Neural progenitor cell (in vitro differentiated cells): ENCODE measurements around the gene VWA5B1. TPM values are rescaled to one million over a fixed set of nuclear protein-coding genes. Genes with fewer than 3 reads are reported as not detected.

Experiments used
- DNase-seq: peaks from one replicate; pipeline ENCODE4 v3.0.0-alpha.2; 2016; ENCODE audit warnings: low spot score
- H2AFZ ChIP-seq: fragments of 200-600 bp; sonication (generic); replicated peaks from 2 replicates; pipeline ENCODE4 v1.6.1; 2016; ENCODE audit warnings: antibody characterized with exemption
- H3F3A ChIP-seq: fragments of 200-600 bp; sonication (generic); 2 replicates; pipeline ENCODE4 v1.6.1; 2016; ENCODE audit warnings: antibody characterized with exemption, low read depth
- H3K27ac ChIP-seq: fragments of 200-600 bp; sonication (generic); 2 replicates; pipeline ENCODE4 v1.5.1; 2016; ENCODE audit warnings: mild to moderate bottlenecking
- H3K27me3 ChIP-seq: fragments of 200-600 bp; sonication (generic); 2 replicates; pipeline ENCODE4 v1.6.1; 2016; ENCODE audit warnings: mild to moderate bottlenecking, moderate library complexity
- H3K36me3 ChIP-seq: fragments of 200-600 bp; sonication (generic); 2 replicates; pipeline ENCODE4 v1.5.1; 2016
- H3K4me1 ChIP-seq: fragments of 200-600 bp; sonication (generic); 2 replicates; pipeline ENCODE4 v1.6.1; 2016; ENCODE audit warnings: mixed run types
- H3K4me2 ChIP-seq: fragments of 200-600 bp; sonication (generic); 2 replicates; pipeline ENCODE4 v1.6.1; 2016
- H3K4me3 ChIP-seq: fragments of 200-600 bp; sonication (generic); 2 replicates; pipeline ENCODE4 v1.5.1; 2016
- H3K79me2 ChIP-seq: fragments of 200-600 bp; sonication (generic); 2 replicates; pipeline ENCODE4 v1.6.1; 2016; ENCODE audit warnings: low read depth
- H3K9ac ChIP-seq: fragments of 200-600 bp; sonication (generic); 2 replicates; pipeline ENCODE4 v1.6.1; 2016
- H3K9me3 ChIP-seq: fragments of 200-600 bp; sonication (generic); 2 replicates; pipeline ENCODE4 v1.5.1; 2016; ENCODE audit warnings: low read depth
- H4K20me1 ChIP-seq: fragments of 200-600 bp; sonication (generic); 2 replicates; pipeline ENCODE4 v1.6.1; 2016; ENCODE audit warnings: low read depth
- H3K27ac Mint-ChIP-seq: 3 replicates; pipeline ENCODE4 v1.8.0; 2021; ENCODE audit warnings: mixed read lengths
- H3K27me3 Mint-ChIP-seq: 2 replicates; pipeline ENCODE4 v1.8.0; 2022; ENCODE audit warnings: low read depth, mild to moderate bottlenecking, inconsistent platforms, moderate library complexity, mixed read lengths; ENCODE audit not compliant: insufficient read depth
- H3K36me3 Mint-ChIP-seq: 3 replicates; pipeline ENCODE4 v1.8.0; 2021; ENCODE audit warnings: mixed read lengths
- H3K4me1 Mint-ChIP-seq: 3 replicates; pipeline ENCODE4 v1.8.0; 2021; ENCODE audit warnings: mixed read lengths
- H3K4me3 Mint-ChIP-seq: 3 replicates; pipeline ENCODE4 v1.8.0; 2021; ENCODE audit warnings: mild to moderate bottlenecking, moderate library complexity, mixed read lengths
- H3K9me3 Mint-ChIP-seq: 3 replicates; pipeline ENCODE4 v1.8.0; 2020; ENCODE audit warnings: mixed read lengths
- EZH2 ChIP-seq: fragments of 200-600 bp; sonication (generic); IDR thresholded peaks from 2 replicates; pipeline ENCODE4 v1.6.1; 2017; ENCODE audit warnings: antibody characterized with exemption, mild to moderate bottlenecking, moderate library complexity
- EZH2phosphoT487 ChIP-seq: fragments of 200-600 bp; sonication (generic); IDR thresholded peaks from 2 replicates; pipeline ENCODE4 v1.6.1; 2017; ENCODE audit warnings: antibody characterized with exemption
- total RNA-seq: library from RNA; depleted of rRNA; stranded (reverse); fragments of >200 nt; gene quantifications from 2 replicates; pipeline ENCODE4 v1.2.3, GENCODE V29; 2015; ENCODE audit warnings: low replicate concordance
- TF ChIP-seq, protein P1 (sequence below): fragments of 200-600 bp; sonication (generic); IDR thresholded peaks from 2 replicates; pipeline ENCODE4 v1.5.1; 2017; ENCODE audit warnings: antibody characterized with exemption, mild to moderate bottlenecking

VWA5B1 gene
- total RNA-seq, 1 donor from 2014 or later = not detected

DNA sequence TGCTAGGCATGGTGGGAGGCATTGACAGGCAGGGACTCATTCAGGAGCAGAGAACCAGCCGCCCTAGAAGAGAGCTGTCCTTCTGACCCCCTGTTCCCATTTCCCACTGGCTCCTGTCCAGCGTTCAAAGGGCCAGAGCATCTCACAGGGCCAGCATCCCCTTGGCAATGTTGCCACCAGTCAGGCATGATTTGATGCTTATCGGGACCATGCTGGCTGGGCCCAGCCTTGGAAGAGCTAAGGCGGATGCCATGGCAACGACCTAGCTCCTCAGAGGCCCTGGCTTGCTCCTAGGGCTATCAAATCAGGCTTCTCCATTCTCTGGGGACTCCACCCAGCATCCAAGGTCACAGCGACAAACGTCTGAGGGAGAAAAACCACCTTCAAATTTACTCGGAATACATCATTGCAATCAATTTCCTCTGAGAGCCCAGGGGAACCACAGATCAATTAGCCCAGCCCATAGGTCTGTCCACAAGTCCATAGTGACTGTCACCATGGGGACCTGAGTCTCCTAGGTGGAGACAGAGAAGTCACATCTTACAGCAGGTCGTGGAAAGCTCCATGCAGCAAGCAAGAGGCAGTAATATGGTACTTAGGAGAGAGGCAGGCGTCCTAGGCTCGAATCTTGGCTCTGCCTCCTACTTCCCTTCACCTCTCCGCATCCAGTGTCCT is 14.1 kb upstream of the VWA5B1 start:
- peak overlapping the region; percentile 35 for H3K27ac Mint-ChIP-seq
- Histone ChIP-seq H2AFZ (no peak overlapping the region), H3K4me1 (peaks cover 20% of the 10 kb centered on the region), H3K9ac (no peak overlapping the region), H3K79me2 (no peaks in the 10 kb centered on the region), H3K36me3 (no peaks in the 10 kb centered on the region), H4K20me1 (no peaks in the 10 kb centered on the region), H3K27ac (no peak overlapping the region), H3F3A (no peaks in the 10 kb centered on the region), H3K4me2 (no peak overlapping the region), H3K9me3 (no peaks in the 10 kb centered on the region), H3K4me3 (no peak overlapping the region), H3K27me3 (peaks cover 7% of the 10 kb centered on the region)
- H3K4me3 Mint-ChIP-seq = no peak overlapping the region
- DNase-seq = no peak
- H3K36me3 Mint-ChIP-seq = no peaks in the 10 kb centered on the region
- H3K4me1 Mint-ChIP-seq = peaks cover 31% of the 10 kb centered on the region
- H3K9me3 Mint-ChIP-seq = no peaks in the 10 kb centered on the region
- TF ChIP-seq, protein P1, sequence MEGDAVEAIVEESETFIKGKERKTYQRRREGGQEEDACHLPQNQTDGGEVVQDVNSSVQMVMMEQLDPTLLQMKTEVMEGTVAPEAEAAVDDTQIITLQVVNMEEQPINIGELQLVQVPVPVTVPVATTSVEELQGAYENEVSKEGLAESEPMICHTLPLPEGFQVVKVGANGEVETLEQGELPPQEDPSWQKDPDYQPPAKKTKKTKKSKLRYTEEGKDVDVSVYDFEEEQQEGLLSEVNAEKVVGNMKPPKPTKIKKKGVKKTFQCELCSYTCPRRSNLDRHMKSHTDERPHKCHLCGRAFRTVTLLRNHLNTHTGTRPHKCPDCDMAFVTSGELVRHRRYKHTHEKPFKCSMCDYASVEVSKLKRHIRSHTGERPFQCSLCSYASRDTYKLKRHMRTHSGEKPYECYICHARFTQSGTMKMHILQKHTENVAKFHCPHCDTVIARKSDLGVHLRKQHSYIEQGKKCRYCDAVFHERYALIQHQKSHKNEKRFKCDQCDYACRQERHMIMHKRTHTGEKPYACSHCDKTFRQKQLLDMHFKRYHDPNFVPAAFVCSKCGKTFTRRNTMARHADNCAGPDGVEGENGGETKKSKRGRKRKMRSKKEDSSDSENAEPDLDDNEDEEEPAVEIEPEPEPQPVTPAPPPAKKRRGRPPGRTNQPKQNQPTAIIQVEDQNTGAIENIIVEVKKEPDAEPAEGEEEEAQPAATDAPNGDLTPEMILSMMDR = no peak
- TF ChIP-seq EZH2phosphoT487 (no peak), EZH2 (no peak)
- H3K27me3 Mint-ChIP-seq = peaks cover 18% of the 10 kb centered on the region

DNA sequence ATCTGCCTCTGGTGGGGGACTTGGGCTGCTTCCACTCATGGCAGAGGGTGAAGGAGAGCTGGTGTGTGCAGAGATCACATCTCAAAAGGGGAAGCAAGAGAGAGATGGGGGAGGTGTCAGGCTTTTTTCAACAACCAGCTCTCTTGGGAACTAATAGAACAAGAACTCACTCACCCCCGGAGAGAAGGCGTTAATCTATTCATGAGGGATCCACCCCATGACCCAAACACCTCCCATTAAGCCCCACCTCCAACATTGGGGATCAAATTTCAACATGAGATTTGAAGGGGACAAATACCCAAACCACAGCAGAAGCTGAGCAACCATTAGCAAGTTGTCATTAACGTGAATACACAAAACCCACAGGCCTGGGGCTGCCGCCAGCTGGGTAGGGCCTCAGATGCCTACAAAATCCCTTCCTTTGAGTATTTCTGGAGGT is 12.0 kb upstream of the VWA5B1 start:
- TF ChIP-seq EZH2phosphoT487 = no peak
- TF ChIP-seq EZH2 = no peak
- TF ChIP-seq, protein P1 = no peak
- no peak overlapping the region for H3K4me3 ChIP-seq
- H2AFZ ChIP-seq = no peak overlapping the region
- H3K4me2 ChIP-seq = peak overlapping the region; percentile 49
- Mint-ChIP-seq H3K9me3 (no peaks in the 10 kb centered on the region), H3K36me3 (no peaks in the 10 kb centered on the region), H3K27me3 (peaks cover 22% of the 10 kb centered on the region), H3K27ac (no peak overlapping the region), H3K4me3 (no peak overlapping the region), H3K4me1 (peaks cover 30% of the 10 kb centered on the region)
- H3K79me2 ChIP-seq = no peaks in the 10 kb centered on the region
- DNase-seq = peak; percentile 64
- H4K20me1 ChIP-seq = no peaks in the 10 kb centered on the region
- H3K27me3 ChIP-seq = peaks cover 9% of the 10 kb centered on the region
- no peak overlapping the region for H3K9ac ChIP-seq
- no peaks in the 10 kb centered on the region for H3K9me3 ChIP-seq
- H3K36me3 ChIP-seq = no peaks in the 10 kb centered on the region
- H3F3A ChIP-seq = no peaks in the 10 kb centered on the region
- H3K27ac ChIP-seq = no peak overlapping the region
- peaks cover 23% of the 10 kb centered on the region for H3K4me1 ChIP-seq

DNA sequence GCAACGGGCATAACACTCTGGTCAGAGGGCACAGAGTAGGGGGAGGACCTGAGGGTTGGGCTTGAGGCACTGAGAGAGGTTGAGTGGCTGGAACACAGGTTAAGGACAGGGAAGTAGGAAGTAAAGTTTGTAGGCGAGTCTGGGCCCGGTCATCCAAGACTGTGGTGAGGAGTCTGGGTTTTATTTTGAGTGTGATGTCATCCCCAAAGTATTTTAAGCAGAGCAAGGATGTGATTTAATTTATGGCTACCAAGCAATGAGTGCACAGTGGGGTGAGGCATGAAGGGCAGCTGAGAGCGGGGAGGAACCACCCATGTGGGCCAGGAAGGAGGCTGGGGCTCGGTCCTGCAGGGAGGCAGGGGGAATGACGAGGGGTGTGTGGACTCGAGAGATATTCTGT is 11.2 kb upstream of the VWA5B1 start:
- Histone ChIP-seq H3K9ac (no peak overlapping the region), H3K36me3 (no peaks in the 10 kb centered on the region), H2AFZ (no peak overlapping the region), H3K4me2 (no peak overlapping the region), H3F3A (no peaks in the 10 kb centered on the region), H3K4me1 (peaks cover 23% of the 10 kb centered on the region), H4K20me1 (no peaks in the 10 kb centered on the region), H3K27ac (no peak overlapping the region), H3K27me3 (peaks cover 16% of the 10 kb centered on the region), H3K4me3 (no peak overlapping the region), H3K79me2 (no peaks in the 10 kb centered on the region), H3K9me3 (no peaks in the 10 kb centered on the region)
- DNase-seq = no peak
- Mint-ChIP-seq H3K27ac (no peak overlapping the region), H3K4me3 (no peak overlapping the region), H3K4me1 (peaks cover 30% of the 10 kb centered on the region), H3K9me3 (no peaks in the 10 kb centered on the region), H3K36me3 (no peaks in the 10 kb centered on the region), H3K27me3 (peaks cover 25% of the 10 kb centered on the region)
- no peak for TF ChIP-seq EZH2
- TF ChIP-seq, protein P1 = no peak
- no peak for TF ChIP-seq EZH2phosphoT487
